SK-N-SH (cell line): ENCODE results near the gene MAPK8IP1. TPM values are rescaled to one million over a fixed set of nuclear protein-coding genes. Genes with fewer than 3 reads are reported as not detected.

ENCODE experiments used
- CTCF ChIA-PET: fragments of 300-600, 350-600 bp; formaldehyde crosslinking; extraction: SDS; loops from one replicate; lab custom pipeline; 2021; lab: Yijun Ruan, JAX
- POLR2A ChIA-PET: fragments of 350-600 bp; sonication (Branson Sonifier 250); formaldehyde crosslinking; extraction: SDS; loops from one replicate; lab custom pipeline; 2020; ENCODE audit warnings: antibody characterized with exemption, inconsistent platforms; lab: Yijun Ruan, JAX
- DNase-seq: peaks from one replicate; pipeline ENCODE4 v3.0.0; 2012
- H2AFZ ChIP-seq: fragments of 200-600 bp; sonication (generic); 2 replicates; pipeline ENCODE4 v1.8.1; 2016; ENCODE audit warnings: antibody characterized with exemption, mild to moderate bottlenecking, low read depth
- H3F3A ChIP-seq: fragments of 200-600 bp; sonication (generic); replicated peaks from 2 replicates; pipeline ENCODE3; 2016; ENCODE audit warnings: antibody characterized with exemption, mild to moderate bottlenecking; ENCODE audit not compliant: insufficient read depth
- H3K27ac ChIP-seq, 2 experiments: fragments of 200-500 bp in 1 of 2; fragments of 200-600 bp in 1 of 2; sonication (Bioruptor generic) in 1 of 2; sonication (generic), shearing (Covaris generic) in 1 of 2; 2 replicates each; pipeline versions ENCODE4 v1.5.1 to v1.6.1; 2014 to 2016; ENCODE audit warnings: low read depth in 2 of 2, inconsistent platforms in 1 of 2, low read length in 1 of 2, mild to moderate bottlenecking in 1 of 2, mixed read lengths in 1 of 2
- H3K27me3 ChIP-seq: fragments of 200-600 bp; sonication (generic), shearing (Covaris generic); 2 replicates; pipeline ENCODE4 v1.6.1; 2016; ENCODE audit warnings: mixed run types; ENCODE audit not compliant: insufficient read depth
- H3K36me3 ChIP-seq, 2 experiments: fragments of 200-500 bp in 1 of 2; fragments of 200-600 bp in 1 of 2; sonication (Bioruptor generic) in 1 of 2; sonication (generic) in 1 of 2; replicated peaks in 1 of 2; 2 replicates each; pipeline versions ENCODE3 to v1.5.1; 2014 to 2016; ENCODE audit warnings: low read length in 1 of 2, mild to moderate bottlenecking in 1 of 2; ENCODE audit not compliant: insufficient read depth in 2 of 2, control insufficient read depth in 1 of 2
- H3K4me1 ChIP-seq, 2 experiments: fragments of 200-500 bp in 1 of 2; fragments of 200-600 bp in 1 of 2; sonication (Bioruptor generic) in 1 of 2; sonication (generic), shearing (Covaris generic) in 1 of 2; 2 replicates each; pipeline versions ENCODE4 v1.5.1 to v1.6.1; 2014 to 2016; ENCODE audit warnings: low read depth in 1 of 2, low read length in 1 of 2, mixed run types in 1 of 2; ENCODE audit not compliant: insufficient read depth in 2 of 2, control insufficient read depth in 1 of 2
- H3K4me2 ChIP-seq: fragments of 200-600 bp; sonication (generic), shearing (Covaris generic); 2 replicates; pipeline ENCODE4 v1.6.1; 2017; ENCODE audit warnings: mixed run types
- H3K4me3 ChIP-seq, 2 experiments: fragments of 200-500 bp in 1 of 2; fragments of 200-600 bp in 1 of 2; sonication (Bioruptor generic) in 1 of 2; sonication (generic), shearing (Covaris generic) in 1 of 2; 2 replicates each; pipeline versions ENCODE4 v1.5.1 to v1.8.1; 2014 to 2016; ENCODE audit warnings: low read depth in 2 of 2, inconsistent platforms in 1 of 2, low read length in 1 of 2, mild to moderate bottlenecking in 1 of 2, mixed read lengths in 1 of 2, moderate library complexity in 1 of 2
- H3K79me2 ChIP-seq: fragments of 200-600 bp; sonication (generic); 2 replicates; pipeline ENCODE4 v1.8.1; 2017; ENCODE audit warnings: mild to moderate bottlenecking; ENCODE audit not compliant: insufficient read depth
- H3K9ac ChIP-seq: fragments of 200-600 bp; sonication (generic); 2 replicates; pipeline ENCODE4 v1.6.1; 2017; ENCODE audit warnings: mixed run types
- H3K9me2 ChIP-seq: fragments of 200-600 bp; sonication (generic); 2 replicates; pipeline ENCODE4 v1.6.1; 2017; ENCODE audit warnings: mixed run types
- H3K9me3 ChIP-seq: fragments of 200-600 bp; sonication (generic); 2 replicates; pipeline ENCODE4 v1.6.1; 2017; ENCODE audit warnings: mixed run types, mild to moderate bottlenecking, moderate library complexity
- H4K20me1 ChIP-seq: fragments of 200-600 bp; sonication (generic); 2 replicates; pipeline ENCODE4 v1.6.1; 2017; ENCODE audit warnings: mild to moderate bottlenecking, mixed run types; ENCODE audit not compliant: insufficient read depth
- CHD2 ChIP-seq: fragments of 150-350 bp; IDR thresholded peaks from 2 replicates; pipeline ENCODE4 v1.6.1; 2018; ENCODE audit warnings: low read length; ENCODE audit not compliant: partially characterized antibody
- ELF1 ChIP-seq: IDR thresholded peaks from 2 replicates; pipeline ENCODE4 v1.4.0; 2012
- EP300 ChIP-seq, 2 experiments: IDR thresholded peaks; 2 replicates each; pipeline versions ENCODE4 v1.4.0 to v1.6.1; 2012; ENCODE audit warnings: borderline replicate concordance in 1 of 2, low read depth in 1 of 2, low read length in 1 of 2
- FOSL2 ChIP-seq: IDR thresholded peaks from 2 replicates; pipeline ENCODE4 v1.4.0; 2012; ENCODE audit warnings: low read depth, mild to moderate bottlenecking, moderate library complexity, borderline replicate concordance
- FOXJ3 ChIP-seq: sonication (generic); formaldehyde crosslinking; IDR thresholded peaks from 2 replicates; pipeline ENCODE4 v1.5.1; 2020; ENCODE audit warnings: mild to moderate bottlenecking, missing genetic modification reagents
- FOXM1 ChIP-seq: IDR thresholded peaks from 2 replicates; pipeline ENCODE4 v1.4.0; 2012; ENCODE audit warnings: low read depth, mild to moderate bottlenecking
- GATA2 ChIP-seq: sonication (generic); formaldehyde crosslinking; IDR thresholded peaks from 2 replicates; pipeline ENCODE4 v1.5.0; 2020; ENCODE audit warnings: mild to moderate bottlenecking, missing genetic modification reagents
- JUND ChIP-seq: IDR thresholded peaks from 2 replicates; pipeline ENCODE4 v1.4.0; 2012
- MEF2A ChIP-seq: IDR thresholded peaks from 2 replicates; pipeline ENCODE4 v1.4.0; 2012; ENCODE audit warnings: low read depth, borderline replicate concordance
- NFIC ChIP-seq: IDR thresholded peaks from 2 replicates; pipeline ENCODE4 v1.4.0; 2012; ENCODE audit warnings: borderline replicate concordance
- NRF1 ChIP-seq: IDR thresholded peaks from 2 replicates; pipeline ENCODE4 v1.6.1; 2012; ENCODE audit warnings: low read depth, mild to moderate bottlenecking, low read length
- PBX3 ChIP-seq: IDR thresholded peaks from 2 replicates; pipeline ENCODE4; 2012
- POLR2AphosphoS5 ChIP-seq: IDR thresholded peaks from 2 replicates; pipeline ENCODE4 v1.6.1; 2012; ENCODE audit warnings: low read depth, low read length
- RAD21 ChIP-seq: IDR thresholded peaks from 2 replicates; pipeline ENCODE4 v1.6.1; 2012; ENCODE audit warnings: mild to moderate bottlenecking, low read length
- RCOR1 ChIP-seq: fragments of 150-350 bp; IDR thresholded peaks from 2 replicates; pipeline ENCODE4 v1.6.1; 2017; ENCODE audit warnings: antibody characterized with exemption, low read length
- RFX5 ChIP-seq: IDR thresholded peaks from 2 replicates; pipeline ENCODE4 v1.6.1; 2012; ENCODE audit warnings: mild to moderate bottlenecking, improper control_type of control experiment, low read length
- RXRA ChIP-seq: IDR thresholded peaks from 2 replicates; pipeline ENCODE4 v1.4.0; 2012; ENCODE audit warnings: low read depth, mild to moderate bottlenecking, borderline replicate concordance
- SIN3A ChIP-seq: IDR thresholded peaks from 2 replicates; pipeline ENCODE4 v1.6.1; 2012; ENCODE audit warnings: low read depth, mild to moderate bottlenecking, low read length, moderate library complexity, borderline replicate concordance
- TAF1 ChIP-seq: IDR thresholded peaks from 2 replicates; pipeline ENCODE4 v1.6.1; 2012; ENCODE audit warnings: low read depth, mild to moderate bottlenecking, low read length, moderate library complexity, borderline replicate concordance
- TCF12 ChIP-seq: IDR thresholded peaks from 2 replicates; pipeline ENCODE4 v1.4.0; 2012
- TEAD4 ChIP-seq: IDR thresholded peaks from 2 replicates; pipeline ENCODE4 v1.4.0; 2012; ENCODE audit warnings: mild to moderate bottlenecking, borderline replicate concordance; ENCODE audit not compliant: insufficient read depth
- USF2 ChIP-seq: fragments of 150-350 bp; IDR thresholded peaks from 2 replicates; pipeline ENCODE4 v1.6.1; 2017; ENCODE audit warnings: antibody characterized with exemption, low read length, low read depth, borderline replicate concordance
- YY1 ChIP-seq: IDR thresholded peaks from 2 replicates; pipeline ENCODE4 v1.4.0; 2012; ENCODE audit warnings: low read depth, mild to moderate bottlenecking
- WGBS: methylation state at CpG from one replicate; pipeline ENCODE4 v1.1.6; 2017; ENCODE audit warnings: low lambda C conversion rate; 5-methylcytosine and 5-hydroxymethylcytosine counted together
- polyA plus RNA-seq, 3 experiments: library from polyadenylated mRNA; depleted of rRNA; stranded (reverse); fragments of >200 nt; gene quantifications; 2 replicates each; pipeline ENCODE4 v1.2.3, GENCODE V29; 2012
- TF ChIP-seq, protein P1 (sequence below): IDR thresholded peaks from 2 replicates; pipeline ENCODE4 v1.4.0; 2012; ENCODE audit warnings: low read depth
- TF ChIP-seq, protein P2 (sequence below): IDR thresholded peaks from 2 replicates; pipeline ENCODE4 v1.4.0; 2012; ENCODE audit warnings: low read depth, borderline replicate concordance
- TF ChIP-seq, protein P3 (sequence below): IDR thresholded peaks from 2 replicates; pipeline ENCODE4 v1.4.0; 2012; ENCODE audit warnings: low read depth, borderline replicate concordance

Gene MAPK8IP1
- polyA plus RNA-seq, 1 of the 3 experiments (the other 2 are of a cell fraction): 12.5 TPM

GRCh38 chr11:45879803-45880686 lies 5.4 kb upstream of the MAPK8IP1 start:
- peaks cover 11 to 31% of the 10 kb centered on the region in 2 experiments for H3K36me3 ChIP-seq
- H3K27ac ChIP-seq: peak overlapping the region; percentile 74 to 97
- WGBS: 12% methylated on average over 7 of the region's 7 CpGs
- H3K9me3 ChIP-seq: no peaks in the 10 kb centered on the region
- ChIA-PET POLR2A (interaction anchor here (1.5 to 1.8 kb wide), 2 partner anchors 17 to 29 kb away, joined by 4 to 5 read pairs; no protein-coding TSS in a partner anchor), CTCF (interaction anchor here (0.9 to 3.0 kb wide), 11 partner anchors 8 to 126 kb away, joined by 3 to 20 read pairs (median 5); no protein-coding TSS in a partner anchor)
- no peak overlapping the region for H3K4me3 ChIP-seq
- DNase-seq: no peak
- peaks cover 23% of the 10 kb centered on the region for H4K20me1 ChIP-seq
- peak overlapping the region; percentile 31; the same call in 1 of the 2 replicates for H3K4me2 ChIP-seq
- no peaks in the 10 kb centered on the region for H3K27me3 ChIP-seq
- H3K9ac ChIP-seq: no peak overlapping the region
- peaks cover 12% of the 10 kb centered on the region for H3F3A ChIP-seq
- peaks cover 24 to 47% of the 10 kb centered on the region in 2 experiments for H3K4me1 ChIP-seq
- H2AFZ ChIP-seq: no peak overlapping the region
- H3K9me2 ChIP-seq: no peaks in the 10 kb centered on the region
- H3K79me2 ChIP-seq: no peaks in the 10 kb centered on the region
- TF ChIP-seq POLR2AphosphoS5 (peak; percentile 22; the same call in 1 of the 2 replicates), PBX3 (peak; percentile 94), TCF12 (peak; percentile 86), CHD2 (peak; percentile 13), RXRA (no peak; the same call in 1 of the 2 replicates), EP300 (IDR thresholded peaks at IDR 0.05; ENCODE audit: borderline replicate concordance in 1 of 2, low read depth in 1 of 2, low read length in 1 of 2) (peak; percentile 43 to 47; a peak in 3 of 4 replicates), NFIC (peak; percentile 38; the same call in 1 of the 2 replicates), FOSL2 (peak; percentile 83; the same call in 1 of the 2 replicates), YY1 (no peak), USF2 (no peak), NRF1 (no peak), RFX5 (no peak), SIN3A (peak; percentile 36; the same call in 1 of the 2 replicates), ELF1 (0 out of 2 replicates have a peak, but pooled peaks have one; percentile 33), RCOR1 (no peak), TEAD4 (no peak), FOXJ3 (CRISPR knock-in tag) (no peak), MEF2A (peak; percentile 29; the same call in 1 of the 2 replicates), FOXM1 (no peak), RAD21 (0 out of 2 replicates have a peak, but pooled peaks have one; percentile 4), JUND (peak; percentile 95), GATA2 (no peak), TAF1 (no peak)
- TF ChIP-seq, protein P1, sequence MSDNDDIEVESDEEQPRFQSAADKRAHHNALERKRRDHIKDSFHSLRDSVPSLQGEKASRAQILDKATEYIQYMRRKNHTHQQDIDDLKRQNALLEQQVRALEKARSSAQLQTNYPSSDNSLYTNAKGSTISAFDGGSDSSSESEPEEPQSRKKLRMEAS: peak; percentile 59; the same call in 1 of the 2 replicates
- TF ChIP-seq, protein P2, sequence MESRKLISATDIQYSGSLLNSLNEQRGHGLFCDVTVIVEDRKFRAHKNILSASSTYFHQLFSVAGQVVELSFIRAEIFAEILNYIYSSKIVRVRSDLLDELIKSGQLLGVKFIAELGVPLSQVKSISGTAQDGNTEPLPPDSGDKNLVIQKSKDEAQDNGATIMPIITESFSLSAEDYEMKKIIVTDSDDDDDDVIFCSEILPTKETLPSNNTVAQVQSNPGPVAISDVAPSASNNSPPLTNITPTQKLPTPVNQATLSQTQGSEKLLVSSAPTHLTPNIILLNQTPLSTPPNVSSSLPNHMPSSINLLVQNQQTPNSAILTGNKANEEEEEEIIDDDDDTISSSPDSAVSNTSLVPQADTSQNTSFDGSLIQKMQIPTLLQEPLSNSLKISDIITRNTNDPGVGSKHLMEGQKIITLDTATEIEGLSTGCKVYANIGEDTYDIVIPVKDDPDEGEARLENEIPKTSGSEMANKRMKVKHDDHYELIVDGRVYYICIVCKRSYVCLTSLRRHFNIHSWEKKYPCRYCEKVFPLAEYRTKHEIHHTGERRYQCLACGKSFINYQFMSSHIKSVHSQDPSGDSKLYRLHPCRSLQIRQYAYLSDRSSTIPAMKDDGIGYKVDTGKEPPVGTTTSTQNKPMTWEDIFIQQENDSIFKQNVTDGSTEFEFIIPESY: no peak
- TF ChIP-seq, protein P3, sequence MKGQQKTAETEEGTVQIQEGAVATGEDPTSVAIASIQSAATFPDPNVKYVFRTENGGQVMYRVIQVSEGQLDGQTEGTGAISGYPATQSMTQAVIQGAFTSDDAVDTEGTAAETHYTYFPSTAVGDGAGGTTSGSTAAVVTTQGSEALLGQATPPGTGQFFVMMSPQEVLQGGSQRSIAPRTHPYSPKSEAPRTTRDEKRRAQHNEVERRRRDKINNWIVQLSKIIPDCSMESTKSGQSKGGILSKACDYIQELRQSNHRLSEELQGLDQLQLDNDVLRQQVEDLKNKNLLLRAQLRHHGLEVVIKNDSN: peak; percentile 68; the same call in 1 of the 2 replicates
